ENCODE results near the gene ANKRD16.

- TF ChIP-seq POLR2A (IDR thresholded peaks at IDR 0.05) (no peak), CTCF (IDR thresholded peaks at IDR 0.05) (no peak)
These were observed 29.9 kb upstream of the ANKRD16 start for GRCh38 chr10:5919568-5919967.
